Measurements from ENCODE around the gene CDK5RAP2.

Gene CDK5RAP2

GRCh38 chr9:120433701-120434100 lies 146.3 kb downstream of the CDK5RAP2 start:
- no peak for DNase-seq (ENCODE audit: low spot score)
- no peak for TF ChIP-seq CTCF (IDR thresholded peaks at IDR 0.05; ENCODE audit: extremely low read depth, insufficient read depth, missing control alignments)
- in situ Hi-C loops (cut with MboI; ENCODE audit: low pct_unique_long_range_greater_than_20kb, low sequenced_read_pairs, unreplicated experiment), result no loop called here

GRCh38 chr9:120432600-120432999 lies 147.4 kb downstream of the CDK5RAP2 start:
- no peak for DNase-seq (ENCODE audit: low spot score)
- in situ Hi-C loops (cut with MboI; ENCODE audit: low pct_unique_long_range_greater_than_20kb, low sequenced_read_pairs, unreplicated experiment), result no loop called here
- TF ChIP-seq CTCF (IDR thresholded peaks at IDR 0.05; ENCODE audit: extremely low read depth, insufficient read depth, missing control alignments), result no peak

GRCh38 chr9:120431268-120431667 lies 148.7 kb downstream of the CDK5RAP2 start:
- TF ChIP-seq CTCF (IDR thresholded peaks at IDR 0.05; ENCODE audit: extremely low read depth, insufficient read depth, missing control alignments), result no peak
- in situ Hi-C loops (cut with MboI; ENCODE audit: low pct_unique_long_range_greater_than_20kb, low sequenced_read_pairs, unreplicated experiment), result no loop called here
- DNase-seq (ENCODE audit: low spot score), result no peak

- no peak for TF ChIP-seq CTCF (IDR thresholded peaks at IDR 0.05; ENCODE audit: extremely low read depth, insufficient read depth, missing control alignments)
- DNase-seq (ENCODE audit: low spot score), result no peak
- in situ Hi-C loops (cut with MboI; ENCODE audit: low pct_unique_long_range_greater_than_20kb, low sequenced_read_pairs, unreplicated experiment), result no loop called here
Measured at GRCh38 chr9:120424248-120424647, 155.7 kb downstream of the CDK5RAP2 start.

- in situ Hi-C loops (cut with MboI; ENCODE audit: low pct_unique_long_range_greater_than_20kb, low sequenced_read_pairs, unreplicated experiment), result no loop called here
- TF ChIP-seq CTCF (IDR thresholded peaks at IDR 0.05; ENCODE audit: extremely low read depth, insufficient read depth, missing control alignments), result no peak
- DNase-seq (ENCODE audit: low spot score), result no peak
Measured at GRCh38 chr9:120423812-120424211, 156.2 kb downstream of the CDK5RAP2 start.

- in situ Hi-C loops (cut with MboI; ENCODE audit: low pct_unique_long_range_greater_than_20kb, low sequenced_read_pairs, unreplicated experiment), result no loop called here
Measured at GRCh38 chr9:120421977-120422376, 158.0 kb downstream of the CDK5RAP2 start.

More at GRCh38 chr9:120421977-120422376, 158.0 kb downstream of the CDK5RAP2 start:
- DNase-seq (ENCODE audit: low spot score), result no peak
- no peak for TF ChIP-seq CTCF (IDR thresholded peaks at IDR 0.05; ENCODE audit: extremely low read depth, insufficient read depth, missing control alignments)

All from GM13977 (cell line).